SK-N-SH (cell line): ENCODE measurements around the gene IKBIP. TPM values are rescaled to one million over a fixed set of nuclear protein-coding genes. Genes with fewer than 3 reads are reported as not detected.

Experiments
- CTCF ChIA-PET: fragments of 300-600, 350-600 bp; formaldehyde crosslinking; extraction: SDS; loops from one replicate; lab custom pipeline; 2021; lab: Yijun Ruan, JAX
- POLR2A ChIA-PET: fragments of 350-600 bp; sonication (Branson Sonifier 250); formaldehyde crosslinking; extraction: SDS; loops from one replicate; lab custom pipeline; 2020; ENCODE audit warnings: antibody characterized with exemption, inconsistent platforms; lab: Yijun Ruan, JAX
- DNase-seq: peaks from one replicate; pipeline ENCODE4 v3.0.0; 2012
- H2AFZ ChIP-seq: fragments of 200-600 bp; sonication (generic); 2 replicates; pipeline ENCODE4 v1.8.1; 2016; ENCODE audit warnings: antibody characterized with exemption, mild to moderate bottlenecking, low read depth
- H3F3A ChIP-seq: fragments of 200-600 bp; sonication (generic); replicated peaks from 2 replicates; pipeline ENCODE3; 2016; ENCODE audit warnings: antibody characterized with exemption, mild to moderate bottlenecking; ENCODE audit not compliant: insufficient read depth
- H3K27ac ChIP-seq, 2 experiments: fragments of 200-500 bp in 1 of 2; fragments of 200-600 bp in 1 of 2; sonication (Bioruptor generic) in 1 of 2; sonication (generic), shearing (Covaris generic) in 1 of 2; 2 replicates each; pipeline versions ENCODE4 v1.5.1 to v1.6.1; 2014 to 2016; ENCODE audit warnings: low read depth in 2 of 2, inconsistent platforms in 1 of 2, low read length in 1 of 2, mild to moderate bottlenecking in 1 of 2, mixed read lengths in 1 of 2
- H3K27me3 ChIP-seq: fragments of 200-600 bp; sonication (generic), shearing (Covaris generic); 2 replicates; pipeline ENCODE4 v1.6.1; 2016; ENCODE audit warnings: mixed run types; ENCODE audit not compliant: insufficient read depth
- H3K36me3 ChIP-seq, 2 experiments: fragments of 200-500 bp in 1 of 2; fragments of 200-600 bp in 1 of 2; sonication (Bioruptor generic) in 1 of 2; sonication (generic) in 1 of 2; replicated peaks in 1 of 2; 2 replicates each; pipeline versions ENCODE3 to v1.5.1; 2014 to 2016; ENCODE audit warnings: low read length in 1 of 2, mild to moderate bottlenecking in 1 of 2; ENCODE audit not compliant: insufficient read depth in 2 of 2, control insufficient read depth in 1 of 2
- H3K4me1 ChIP-seq, 2 experiments: fragments of 200-500 bp in 1 of 2; fragments of 200-600 bp in 1 of 2; sonication (Bioruptor generic) in 1 of 2; sonication (generic), shearing (Covaris generic) in 1 of 2; 2 replicates each; pipeline versions ENCODE4 v1.5.1 to v1.6.1; 2014 to 2016; ENCODE audit warnings: low read depth in 1 of 2, low read length in 1 of 2, mixed run types in 1 of 2; ENCODE audit not compliant: insufficient read depth in 2 of 2, control insufficient read depth in 1 of 2
- H3K4me2 ChIP-seq: fragments of 200-600 bp; sonication (generic), shearing (Covaris generic); 2 replicates; pipeline ENCODE4 v1.6.1; 2017; ENCODE audit warnings: mixed run types
- H3K4me3 ChIP-seq, 2 experiments: fragments of 200-500 bp in 1 of 2; fragments of 200-600 bp in 1 of 2; sonication (Bioruptor generic) in 1 of 2; sonication (generic), shearing (Covaris generic) in 1 of 2; 2 replicates each; pipeline versions ENCODE4 v1.5.1 to v1.8.1; 2014 to 2016; ENCODE audit warnings: low read depth in 2 of 2, inconsistent platforms in 1 of 2, low read length in 1 of 2, mild to moderate bottlenecking in 1 of 2, mixed read lengths in 1 of 2, moderate library complexity in 1 of 2
- H3K79me2 ChIP-seq: fragments of 200-600 bp; sonication (generic); 2 replicates; pipeline ENCODE4 v1.8.1; 2017; ENCODE audit warnings: mild to moderate bottlenecking; ENCODE audit not compliant: insufficient read depth
- H3K9ac ChIP-seq: fragments of 200-600 bp; sonication (generic); 2 replicates; pipeline ENCODE4 v1.6.1; 2017; ENCODE audit warnings: mixed run types
- H3K9me2 ChIP-seq: fragments of 200-600 bp; sonication (generic); 2 replicates; pipeline ENCODE4 v1.6.1; 2017; ENCODE audit warnings: mixed run types
- H3K9me3 ChIP-seq: fragments of 200-600 bp; sonication (generic); 2 replicates; pipeline ENCODE4 v1.6.1; 2017; ENCODE audit warnings: mixed run types, mild to moderate bottlenecking, moderate library complexity
- H4K20me1 ChIP-seq: fragments of 200-600 bp; sonication (generic); 2 replicates; pipeline ENCODE4 v1.6.1; 2017; ENCODE audit warnings: mild to moderate bottlenecking, mixed run types; ENCODE audit not compliant: insufficient read depth
- CHD2 ChIP-seq: fragments of 150-350 bp; IDR thresholded peaks from 2 replicates; pipeline ENCODE4 v1.6.1; 2018; ENCODE audit warnings: low read length; ENCODE audit not compliant: partially characterized antibody
- CTCF ChIP-seq: fragments of 200-600 bp; sonication (generic); IDR thresholded peaks from 2 replicates; pipeline ENCODE4 v1.6.1; 2017; ENCODE audit warnings: antibody characterized with exemption, mild to moderate bottlenecking, moderate library complexity
- ELF1 ChIP-seq: IDR thresholded peaks from 2 replicates; pipeline ENCODE4 v1.4.0; 2012
- EZH2phosphoT487 ChIP-seq: fragments of 200-600 bp; sonication (generic); IDR thresholded peaks from 2 replicates; pipeline ENCODE4 v1.6.1; 2017; ENCODE audit warnings: low read depth, mixed run types, mild to moderate bottlenecking, antibody characterized with exemption, moderate library complexity, borderline replicate concordance
- FOSL2 ChIP-seq: IDR thresholded peaks from 2 replicates; pipeline ENCODE4 v1.4.0; 2012; ENCODE audit warnings: low read depth, mild to moderate bottlenecking, moderate library complexity, borderline replicate concordance
- FOXJ3 ChIP-seq: sonication (generic); formaldehyde crosslinking; IDR thresholded peaks from 2 replicates; pipeline ENCODE4 v1.5.1; 2020; ENCODE audit warnings: mild to moderate bottlenecking, missing genetic modification reagents
- GABPA ChIP-seq: IDR thresholded peaks from 2 replicates; pipeline ENCODE4 v1.4.0; 2012; ENCODE audit warnings: low read depth, mild to moderate bottlenecking
- GATA2 ChIP-seq: sonication (generic); formaldehyde crosslinking; IDR thresholded peaks from 2 replicates; pipeline ENCODE4 v1.5.0; 2020; ENCODE audit warnings: mild to moderate bottlenecking, missing genetic modification reagents
- IRF3 ChIP-seq: fragments of 150-350 bp; IDR thresholded peaks from 2 replicates; pipeline ENCODE4 v1.6.1; 2016; ENCODE audit warnings: mild to moderate bottlenecking, low read depth, low read length
- JUND ChIP-seq: IDR thresholded peaks from 2 replicates; pipeline ENCODE4 v1.4.0; 2012
- MAX ChIP-seq: IDR thresholded peaks from 2 replicates; pipeline ENCODE4 v1.4.0; 2012; ENCODE audit warnings: low read depth
- MXI1 ChIP-seq: IDR thresholded peaks from 2 replicates; pipeline ENCODE4 v1.6.1; 2012; ENCODE audit warnings: mild to moderate bottlenecking, low read depth, low read length, improper control_type of control experiment
- NFIC ChIP-seq: IDR thresholded peaks from 2 replicates; pipeline ENCODE4 v1.4.0; 2012; ENCODE audit warnings: borderline replicate concordance
- NRF1 ChIP-seq: IDR thresholded peaks from 2 replicates; pipeline ENCODE4 v1.6.1; 2012; ENCODE audit warnings: low read depth, mild to moderate bottlenecking, low read length
- PBX3 ChIP-seq: IDR thresholded peaks from 2 replicates; pipeline ENCODE4; 2012
- RAD21 ChIP-seq: IDR thresholded peaks from 2 replicates; pipeline ENCODE4 v1.6.1; 2012; ENCODE audit warnings: mild to moderate bottlenecking, low read length
- RCOR1 ChIP-seq: fragments of 150-350 bp; IDR thresholded peaks from 2 replicates; pipeline ENCODE4 v1.6.1; 2017; ENCODE audit warnings: antibody characterized with exemption, low read length
- REST ChIP-seq: IDR thresholded peaks from 2 replicates; pipeline ENCODE4 v1.6.1; 2012; ENCODE audit warnings: mild to moderate bottlenecking, low read depth, low read length, moderate library complexity
- SMC3 ChIP-seq: IDR thresholded peaks from 2 replicates; pipeline ENCODE4 v1.6.1; 2012; ENCODE audit warnings: low read depth, low read length, improper control_type of control experiment
- TAF1 ChIP-seq: IDR thresholded peaks from 2 replicates; pipeline ENCODE4 v1.6.1; 2012; ENCODE audit warnings: low read depth, mild to moderate bottlenecking, low read length, moderate library complexity, borderline replicate concordance
- TCF12 ChIP-seq: IDR thresholded peaks from 2 replicates; pipeline ENCODE4 v1.4.0; 2012
- TEAD4 ChIP-seq: IDR thresholded peaks from 2 replicates; pipeline ENCODE4 v1.4.0; 2012; ENCODE audit warnings: mild to moderate bottlenecking, borderline replicate concordance; ENCODE audit not compliant: insufficient read depth
- USF1 ChIP-seq: IDR thresholded peaks from 2 replicates; pipeline ENCODE4 v1.4.0; 2012; ENCODE audit warnings: low read depth, borderline replicate concordance
- USF2 ChIP-seq: fragments of 150-350 bp; IDR thresholded peaks from 2 replicates; pipeline ENCODE4 v1.6.1; 2017; ENCODE audit warnings: antibody characterized with exemption, low read length, low read depth, borderline replicate concordance
- YY1 ChIP-seq: IDR thresholded peaks from 2 replicates; pipeline ENCODE4 v1.4.0; 2012; ENCODE audit warnings: low read depth, mild to moderate bottlenecking
- WGBS: methylation state at CpG from one replicate; pipeline ENCODE4 v1.1.6; 2017; ENCODE audit warnings: low lambda C conversion rate; 5-methylcytosine and 5-hydroxymethylcytosine counted together
- polyA plus RNA-seq, 3 experiments: library from polyadenylated mRNA; depleted of rRNA; stranded (reverse); fragments of >200 nt; gene quantifications; 2 replicates each; pipeline ENCODE4 v1.2.3, GENCODE V29; 2012

The IKBIP gene
- polyA plus RNA-seq, 1 of the 3 experiments (the other 2 are of a cell fraction), result 25.2 TPM

GRCh38 chr12:98653866-98654493, 9.4 kb upstream of the IKBIP start:
- Histone ChIP-seq H3K4me1 (no peaks in the 10 kb centered on the region), H3K4me3 (peak overlapping the region in 1 of 2 experiments; percentile 17; a peak in 1 of 4 replicates), H3K9ac (no peak overlapping the region), H3F3A (peaks cover 11% of the 10 kb centered on the region), H4K20me1 (no peaks in the 10 kb centered on the region), H3K36me3 (peaks cover 32 to 54% of the 10 kb centered on the region in 2 experiments), H3K9me3 (no peaks in the 10 kb centered on the region), H3K79me2 (peaks cover 46% of the 10 kb centered on the region), H3K9me2 (no peaks in the 10 kb centered on the region), H3K27me3 (no peaks in the 10 kb centered on the region), H2AFZ (no peak overlapping the region), H3K4me2 (no peak overlapping the region), H3K27ac (no peak overlapping the region)
- CTCF ChIA-PET, result interaction anchor here (0.6 to 2.5 kb wide), 38 partner anchors 8 to 345 kb away, joined by 3 to 26 read pairs (median 4); partner anchors contain the start of genes APAF1, IKBIP and TMPO
- DNase-seq, result peak; percentile 61
- POLR2A ChIA-PET, result no interaction called here
- 91% methylated on average over 1 of the region's 1 CpG for WGBS
- no peak for TF ChIP-seq REST
- no peak for TF ChIP-seq GABPA
- no peak for TF ChIP-seq MAX
- no peak for TF ChIP-seq EZH2phosphoT487
- TF ChIP-seq ELF1, result no peak
- TF ChIP-seq USF1, result no peak
- no peak for TF ChIP-seq IRF3
- TF ChIP-seq TCF12, result no peak
- peak; percentile 70 for TF ChIP-seq SMC3
- TF ChIP-seq USF2, result no peak
- TF ChIP-seq TEAD4, result no peak
- no peak for TF ChIP-seq NRF1
- no peak for TF ChIP-seq FOXJ3
- no peak for TF ChIP-seq YY1
- TF ChIP-seq NFIC, result no peak
- peak; percentile 78 for TF ChIP-seq CTCF
- TF ChIP-seq MXI1, result no peak
- TF ChIP-seq PBX3, result no peak
- TF ChIP-seq FOSL2, result no peak
- TF ChIP-seq CHD2, result no peak
- no peak for TF ChIP-seq RCOR1
- no peak for TF ChIP-seq GATA2
- no peak for TF ChIP-seq JUND
- no peak for TF ChIP-seq TAF1
- TF ChIP-seq RAD21, result peak; percentile 92
